HG03196 (cell line): Measurements from ENCODE around the gene KLHDC7B.

ENCODE experiments used
- ATAC-seq: cut with Tn5 transposase; IDR thresholded peaks from one replicate; pipeline ENCODE4 v1.9.1; 2021; ENCODE audit not compliant: unreplicated experiment

The KLHDC7B gene

DNA sequence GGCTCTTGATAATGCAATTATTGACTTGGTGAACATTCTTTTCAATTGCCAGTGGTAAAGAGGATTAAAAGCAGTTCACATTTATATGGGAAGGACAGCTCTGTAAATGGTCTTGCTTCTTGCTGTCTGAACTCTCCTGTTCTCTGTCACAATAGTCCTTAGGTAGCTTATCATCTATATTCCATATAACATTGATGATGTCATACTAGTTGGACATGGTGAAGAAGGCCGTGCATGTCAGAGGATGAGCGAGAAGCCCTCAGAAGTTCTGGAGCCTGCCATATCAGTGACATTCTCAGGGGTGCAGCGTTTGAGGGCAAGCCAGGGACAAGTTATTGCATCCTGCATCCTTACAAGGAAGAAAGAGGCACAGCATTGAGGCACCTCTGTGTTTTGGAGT, 39.5 kb downstream of the KLHDC7B start:
- ATAC-seq: no peak

DNA sequence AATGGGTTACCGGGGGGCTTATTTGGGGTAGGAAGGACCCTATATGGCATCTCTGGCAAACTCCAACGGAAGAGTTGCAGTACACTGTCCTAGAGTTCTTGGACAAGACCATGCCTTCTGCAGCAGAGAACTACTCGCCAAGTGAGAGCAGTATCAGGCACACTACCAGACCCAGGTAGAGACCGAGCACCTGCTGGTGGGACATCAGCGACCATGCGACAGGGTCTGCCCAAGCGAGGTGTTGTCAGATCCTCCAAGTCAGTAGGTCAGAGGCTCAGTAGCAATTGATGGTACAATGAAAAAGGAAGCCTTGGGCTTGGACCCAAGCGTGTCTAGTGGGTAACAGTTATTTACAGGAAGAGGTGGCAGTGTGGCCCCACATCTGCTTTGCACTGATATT, 40.1 kb downstream of the KLHDC7B start:
- no peak for ATAC-seq

DNA sequence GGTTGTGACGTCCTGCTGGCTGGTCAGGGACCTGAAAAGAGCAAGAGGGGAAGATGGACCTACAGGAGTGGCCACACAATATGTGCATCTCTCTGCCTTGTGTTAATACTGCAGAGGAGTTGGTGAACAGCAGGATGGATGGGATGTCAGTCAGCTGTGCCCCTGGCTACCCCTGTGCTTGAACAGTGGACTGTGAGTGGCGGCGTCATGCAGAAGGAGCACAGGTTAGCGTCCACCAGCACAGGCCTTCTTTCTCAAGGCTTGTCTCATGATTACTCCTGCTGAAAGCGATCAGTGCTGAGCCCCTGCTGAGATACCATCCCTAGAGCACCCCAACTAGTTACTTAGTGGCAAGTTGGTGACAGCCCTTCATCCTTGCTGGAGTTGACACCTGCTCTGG, 40.7 kb downstream of the KLHDC7B start:
- no peak for ATAC-seq

DNA sequence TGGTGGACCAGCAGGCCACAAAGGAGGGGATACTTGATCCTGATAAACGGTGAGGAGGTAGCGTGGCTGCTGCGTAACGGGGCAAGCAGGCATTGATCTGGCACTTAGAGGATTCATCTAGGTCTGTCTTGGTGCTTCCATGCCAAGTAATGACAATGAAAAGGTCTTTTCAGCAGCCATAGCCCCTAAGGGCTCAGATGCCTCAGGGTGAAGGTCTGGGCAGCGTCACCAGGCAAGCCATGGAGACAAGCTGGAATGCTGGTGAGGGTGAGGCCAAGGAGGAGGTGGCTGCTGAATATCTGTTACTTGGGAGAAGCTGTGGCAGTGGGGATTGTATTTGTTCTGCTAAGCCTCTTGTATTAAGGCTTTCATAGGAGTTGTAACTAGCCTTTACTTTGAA, 41.7 kb downstream of the KLHDC7B start:
- ATAC-seq: no peak

- no peak for ATAC-seq
These were observed 49.5 kb downstream of the KLHDC7B start for GRCh38 chr22:50595189-50595588.

DNA sequence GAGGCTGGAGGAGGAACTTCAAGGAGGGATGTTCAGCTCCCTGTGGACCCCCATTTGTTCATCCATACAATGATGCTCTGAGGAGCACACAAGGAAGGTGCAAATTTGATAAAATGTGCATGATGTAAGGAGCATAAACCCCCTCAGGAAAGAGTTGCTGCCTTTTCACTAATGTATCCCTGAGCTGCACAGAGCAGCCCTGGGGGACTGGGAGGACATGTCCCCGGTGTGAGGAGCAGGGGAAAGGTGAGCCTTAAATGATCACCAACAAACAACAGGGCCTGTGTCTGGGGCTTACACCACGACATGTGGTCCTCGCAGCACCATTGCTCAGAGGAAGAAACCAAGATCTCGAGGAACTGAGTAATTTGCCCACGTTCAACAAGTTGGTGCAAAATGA, 51.4 kb downstream of the KLHDC7B start:
- ATAC-seq: no peak

GRCh38 chr22:50599816-50600455, 54.2 kb downstream of the KLHDC7B start:
- ATAC-seq: no peak

- no peak for ATAC-seq
These were observed 54.8 kb downstream of the KLHDC7B start, which contains the start of gene MAPK8IP2 for GRCh38 chr22:50600538-50600937. TSS of gene MAPK8IP2 (plus strand) at chr22:50600793. CDS start at chr22:50600819, 26 bp downstream.
